D721Med (cell line): ENCODE data around the gene ENOX1.

Experiments used
- DNase-seq: peaks from one replicate; pipeline ENCODE4 v3.0.0; 2011; ENCODE audit warnings: low spot score; ENCODE audit not compliant: insufficient read length
- FAIRE-seq: peaks from 2 replicates; lab custom pipeline; 2011; peaks lifted over from hg19 to GRCh38; lab: Jason Lieb, UNC
- CTCF ChIP-seq: IDR thresholded peaks from 2 replicates; pipeline ENCODE4 v1.5.1; 2012; ENCODE audit warnings: mild to moderate bottlenecking, control low read depth; ENCODE audit not compliant: insufficient read depth; ENCODE audit errors: missing control alignments

Gene ENOX1

DNA sequence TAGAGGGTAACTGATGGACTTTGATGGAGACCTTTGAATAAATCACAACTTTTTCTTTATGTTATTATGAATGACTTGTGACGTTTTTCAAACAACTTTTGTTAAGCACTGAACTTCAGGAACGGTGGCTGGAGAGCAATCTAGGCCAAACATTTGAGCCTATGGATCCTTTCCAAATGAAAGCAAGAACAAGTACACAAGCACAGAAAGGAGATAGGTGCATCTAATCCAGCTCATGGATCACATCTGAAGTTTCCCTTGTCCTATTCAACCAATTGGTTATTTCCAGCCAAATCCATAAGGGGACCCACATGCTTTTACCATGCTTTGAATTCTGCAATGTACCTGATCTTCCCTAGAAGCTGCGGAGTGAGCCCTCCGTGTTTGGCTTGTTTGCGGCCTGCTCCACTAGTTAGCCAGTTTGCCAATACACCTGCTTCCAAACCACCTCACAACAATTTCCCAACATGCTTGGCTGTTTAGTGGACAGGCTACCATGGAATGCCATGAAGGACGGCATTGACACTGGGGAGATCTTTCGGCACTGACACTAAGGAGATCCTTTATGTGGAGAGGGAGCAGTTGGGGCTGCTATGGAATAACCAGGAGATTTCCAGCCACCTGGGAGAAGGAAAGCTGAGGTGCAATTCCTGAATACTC is 447.5 kb downstream of the ENOX1 start:
- no peak for TF ChIP-seq CTCF
- FAIRE-seq (no peak), DNase-seq (no peak)

- FAIRE-seq (no peak), DNase-seq (no peak)
- TF ChIP-seq CTCF, result no peak
Measured at GRCh38 chr13:43335764-43336163, 451.0 kb downstream of the ENOX1 start.

DNA sequence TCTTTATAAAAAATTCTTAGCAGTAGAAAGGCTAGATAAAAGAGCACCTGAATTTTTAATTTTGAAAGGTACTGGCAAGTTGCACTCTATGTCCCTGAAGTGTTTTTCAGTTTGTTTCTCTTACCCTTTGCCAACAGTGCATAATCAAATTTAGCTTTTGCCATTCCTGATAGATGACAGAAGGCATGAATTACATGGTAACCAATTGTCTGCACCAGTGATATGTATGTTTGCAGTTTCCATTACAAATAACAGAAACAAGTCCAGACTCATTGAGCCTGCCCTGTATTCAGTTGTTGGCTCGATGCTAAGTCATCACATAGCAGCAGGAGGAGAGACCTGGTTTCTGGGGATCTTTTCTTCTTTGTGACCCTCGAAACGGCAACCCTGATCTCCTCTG is 453.6 kb downstream of the ENOX1 start:
- DNase-seq (no peak), FAIRE-seq (no peak)
- TF ChIP-seq CTCF, result no peak

DNA sequence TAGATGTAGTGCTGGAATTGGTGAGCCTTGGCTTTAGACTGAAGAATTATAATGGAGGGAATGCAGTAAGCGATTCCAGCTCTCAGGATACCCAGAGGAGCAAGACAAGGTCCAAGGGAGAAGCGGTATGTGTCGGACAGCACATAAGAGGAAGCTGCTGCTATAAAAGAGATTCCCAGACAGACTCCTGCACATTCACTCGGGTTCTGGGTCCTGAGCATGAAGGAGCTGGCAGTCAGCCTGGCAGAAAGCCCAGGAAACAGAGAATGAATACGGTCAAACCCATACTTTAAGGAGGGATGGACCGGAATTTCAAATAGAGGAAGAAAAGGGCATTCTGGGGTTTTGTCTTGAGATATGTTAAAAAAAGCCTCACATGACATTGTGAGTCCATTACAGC is 455.1 kb downstream of the ENOX1 start:
- DNase-seq (no peak), FAIRE-seq (no peak)
- TF ChIP-seq CTCF, result no peak

DNA sequence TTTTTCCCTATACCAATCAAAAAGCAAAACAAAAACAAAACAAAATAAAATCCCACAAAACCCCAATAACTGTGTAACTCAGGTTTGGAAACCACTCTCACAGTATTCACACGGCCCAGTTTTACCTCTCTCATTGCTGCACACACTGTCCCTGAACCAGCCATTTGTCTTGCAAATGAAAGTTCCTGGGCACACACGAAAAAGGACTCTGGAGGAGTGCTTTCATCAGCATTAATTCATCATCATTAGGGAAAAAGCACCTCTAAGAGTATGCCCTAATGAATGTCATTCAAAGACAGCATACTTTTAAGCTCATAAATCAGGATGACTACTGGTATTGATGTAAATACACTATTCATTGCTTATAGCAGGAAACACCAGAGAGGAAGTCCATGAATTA is 457.1 kb downstream of the ENOX1 start:
- no peak for DNase-seq
- FAIRE-seq, result no peak
- no peak for TF ChIP-seq CTCF

GRCh38 chr13:43328907-43329306 is 457.9 kb downstream of the ENOX1 start:
- TF ChIP-seq CTCF, result no peak
- no peak for DNase-seq
- no peak for FAIRE-seq

GRCh38 chr13:43326100-43326499 is 460.7 kb downstream of the ENOX1 start:
- FAIRE-seq (no peak), DNase-seq (no peak)
- no peak for TF ChIP-seq CTCF
